Cardiac septum (tissue), 1 donor: ENCODE data around the gene DELE1. TPM values are rescaled to one million over a fixed set of nuclear protein-coding genes. Genes with fewer than 3 reads are reported as not detected.
"Not testable (repeated sequence)": the region's sequence is repeated elsewhere in the genome, so short reads cannot be mapped to it uniquely, and the experiment has no call there.

Experiments used
- DNase-seq: peaks from one replicate; pipeline ENCODE4 v3.0.0-alpha.2; 2020; ENCODE audit warnings: low spot score
- intact Hi-C: fragments of 100-400 bp; cut with DNase I; formaldehyde crosslinking; loops from one replicate; pipeline ENCODE4 v1.14.0; 2022
- total RNA-seq: library from RNA; stranded (reverse); fragmentation: NEBNext Ultra II Directional; extraction: Animal tissue kit (Norgen Biotek cat#: 25700); gene quantifications from one replicate; pipeline ENCODE4 v1.2.1, GENCODE V29; 2021
- donor health status: DM: no; HTN: no; CAD: no.

Gene DELE1
- total RNA-seq, 1 donor from 2014 or later, result 115 TPM

DNA sequence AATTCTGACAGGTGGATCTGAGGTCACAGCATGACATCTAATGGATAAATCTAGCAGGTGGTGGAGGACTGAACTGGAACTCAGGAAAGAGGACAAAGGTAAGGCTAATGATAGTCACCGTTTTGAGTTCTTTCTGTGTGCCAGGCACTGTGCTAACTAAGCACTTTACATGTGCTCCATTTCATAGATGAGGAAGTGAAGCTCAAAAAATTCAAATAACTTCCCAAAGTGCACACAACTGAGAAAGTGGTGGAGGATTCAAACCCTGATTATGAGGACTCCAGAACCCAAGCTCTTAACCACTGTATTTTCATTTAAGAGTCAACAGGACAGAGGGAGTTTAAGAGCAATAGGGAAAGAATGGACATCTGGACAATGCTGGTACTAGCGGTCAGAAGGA, 7.1 kb upstream of the DELE1 start:
- intact Hi-C loops, result no loop called here
- no peak for DNase-seq

DNA sequence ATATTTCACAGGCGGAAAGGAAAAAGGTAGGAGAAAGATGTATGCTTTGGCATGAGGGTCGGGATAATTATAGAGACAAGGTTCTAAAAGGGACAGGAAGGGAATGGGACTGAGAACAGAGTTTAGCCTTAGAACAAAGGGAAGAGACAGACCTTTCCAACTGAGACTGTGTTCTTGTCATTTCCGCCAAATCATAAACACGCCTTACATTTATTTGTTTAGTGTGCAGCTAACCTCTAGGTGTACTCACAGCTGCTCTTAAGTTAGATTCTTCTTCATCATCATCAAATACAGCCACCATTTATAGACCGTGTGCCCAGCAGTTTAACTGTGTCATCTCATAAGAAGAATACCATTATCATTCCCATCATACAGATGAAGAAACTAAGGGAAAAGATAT, 5.9 kb upstream of the DELE1 start:
- DNase-seq, result no peak
- intact Hi-C loops, result no loop called here

DNA sequence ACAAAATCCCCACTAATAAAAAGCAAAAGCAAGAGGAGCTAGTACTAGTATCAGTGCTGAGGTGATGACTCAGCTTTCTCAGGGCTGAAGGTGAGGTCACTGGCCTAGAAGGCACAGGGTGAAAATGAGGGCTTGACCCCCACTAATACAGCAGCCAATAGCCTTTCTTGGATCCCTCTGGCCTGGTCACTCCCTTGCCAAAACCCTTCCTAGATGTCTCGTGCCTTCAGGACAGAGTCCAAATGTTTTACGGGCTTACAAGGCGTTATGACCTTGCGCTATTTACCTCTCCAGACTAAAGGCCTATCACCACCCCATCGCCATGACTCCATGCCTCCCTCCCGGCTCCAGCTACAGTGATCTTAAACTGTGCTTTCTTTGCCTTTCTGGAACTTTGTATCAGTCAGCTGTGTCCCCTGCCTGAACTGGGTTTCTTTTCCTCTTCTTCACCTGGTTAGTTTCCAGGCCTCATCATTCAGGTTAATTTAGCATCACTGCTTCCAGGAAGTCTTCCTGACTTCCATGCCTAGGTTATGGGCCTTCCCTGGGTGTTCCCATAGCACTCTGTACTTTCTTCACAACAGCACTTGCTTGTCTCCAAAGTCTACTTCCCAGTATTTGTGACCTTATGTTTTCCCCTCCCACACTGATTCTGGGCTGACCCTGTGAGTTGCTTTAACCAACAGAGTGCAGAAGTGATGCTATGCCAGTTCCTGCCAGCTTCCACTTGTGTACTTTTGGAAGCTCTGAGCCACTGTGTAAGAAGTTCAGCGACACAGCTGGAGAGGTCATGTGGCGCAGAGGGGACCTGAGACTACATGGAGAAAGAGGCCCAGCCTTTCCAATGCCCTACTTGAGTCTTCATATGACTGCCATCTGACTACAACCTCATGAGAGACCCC, 4.2 kb upstream of the DELE1 start:
- DNase-seq, result no peak
- intact Hi-C loops, result loop anchor here (5.0 kb wide), 1 partner anchor 37 kb away; no protein-coding TSS in a partner anchor

DNA sequence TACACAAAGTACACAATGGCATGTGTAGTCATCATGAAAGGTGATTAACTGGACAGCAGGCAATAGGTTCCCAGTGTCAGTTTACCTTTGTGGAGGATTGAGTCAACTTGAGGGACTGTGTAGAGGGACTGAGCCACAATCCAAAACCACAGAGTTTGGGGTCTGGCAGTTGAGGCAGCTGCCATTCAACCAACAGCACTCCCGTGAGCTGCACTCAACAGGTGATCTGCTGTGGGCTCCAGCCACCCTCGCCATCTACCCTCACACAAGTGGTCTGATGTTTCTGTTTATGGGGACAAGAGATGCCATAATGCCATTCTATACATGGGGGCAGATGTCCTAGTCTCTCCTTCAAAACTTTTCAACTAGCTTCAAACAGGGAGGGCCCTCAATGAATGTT, 2.9 kb upstream of the DELE1 start:
- intact Hi-C loops, result loop anchor here (5.0 kb wide), 1 partner anchor 38 kb away; no protein-coding TSS in a partner anchor

DNA sequence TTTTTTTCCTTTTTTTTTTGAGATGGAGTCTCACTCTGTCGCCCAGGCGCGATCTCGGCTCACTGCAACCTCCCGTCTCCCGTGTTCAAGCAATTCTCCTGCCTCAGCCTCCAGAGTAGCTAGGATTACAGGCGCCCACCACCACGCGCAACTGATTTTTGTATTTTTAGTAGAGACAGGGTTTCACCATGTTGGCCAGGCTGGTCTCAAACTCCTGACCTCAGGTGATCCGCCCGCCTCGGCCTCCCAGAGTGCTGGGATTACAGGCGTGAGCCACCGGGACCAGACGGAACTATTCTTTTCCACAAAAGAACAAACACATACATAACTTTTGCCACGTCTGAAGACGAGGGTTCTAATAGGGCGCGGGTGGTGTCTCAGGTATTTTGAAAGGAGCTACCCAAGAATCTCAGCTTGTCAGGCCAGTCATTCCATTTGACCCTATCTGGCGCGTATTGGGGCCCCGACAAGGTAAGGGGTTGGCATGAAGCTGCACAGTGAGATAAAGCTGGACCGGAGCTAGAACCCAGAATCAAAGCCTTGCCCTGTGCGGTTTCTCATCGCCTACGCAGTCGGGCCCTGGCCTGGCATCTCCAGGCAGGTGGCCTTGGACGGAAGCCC, 734 bp upstream of the DELE1 start:
- intact Hi-C loops, result loop anchor here (5.0 kb wide), 1 partner anchor 41 kb away; no protein-coding TSS in a partner anchor
- not testable (repeated sequence) for DNase-seq

More for the DNA sequence above, 2.9 kb upstream of the DELE1 start:
- DNase-seq, result no peak

DNA sequence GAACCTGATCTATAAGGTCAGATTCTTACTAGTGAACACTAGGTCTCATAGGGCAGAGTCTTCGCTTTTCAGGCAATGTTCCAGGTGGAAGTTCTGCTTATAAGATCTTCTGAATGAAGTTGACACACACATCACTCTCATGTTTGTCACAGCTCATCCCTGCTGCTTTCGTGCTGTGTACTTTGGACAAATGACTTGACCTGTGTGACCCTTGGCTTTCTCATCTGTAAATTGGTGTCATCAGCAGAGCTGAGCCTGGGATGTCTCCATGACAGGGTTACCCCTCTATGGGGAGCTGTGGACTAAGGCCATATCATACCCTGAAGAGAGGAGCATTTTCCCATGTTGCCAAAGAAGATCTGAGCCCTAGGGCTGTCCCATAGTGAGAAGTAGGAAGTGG, 2.8 kb downstream of the DELE1 start:
- intact Hi-C loops, result no loop called here
- no peak for DNase-seq

DNA sequence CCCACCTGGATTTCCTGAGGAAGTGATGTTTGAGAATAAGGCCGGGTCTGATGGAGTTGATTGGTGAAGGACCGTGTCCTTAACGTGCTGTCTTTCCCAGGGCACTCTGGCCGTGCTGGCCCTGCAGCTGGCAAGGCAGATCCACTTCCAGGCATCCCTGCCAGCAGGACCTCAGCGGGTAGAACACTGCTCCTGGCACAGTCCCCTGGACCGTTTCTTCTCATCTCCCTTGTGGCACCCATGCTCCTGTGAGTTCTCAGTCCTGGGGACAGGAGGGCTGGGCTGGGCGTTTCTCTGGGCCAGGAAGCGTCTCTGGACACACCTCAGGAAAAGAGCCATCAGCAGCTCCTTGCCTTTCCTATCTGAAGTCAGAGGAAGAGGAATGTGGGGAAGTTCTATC, 4.4 kb downstream of the DELE1 start:
- intact Hi-C loops, result loop anchor here (2.0 kb wide), 1 partner anchor 33 kb away; no protein-coding TSS in a partner anchor
- no peak for DNase-seq

DNA sequence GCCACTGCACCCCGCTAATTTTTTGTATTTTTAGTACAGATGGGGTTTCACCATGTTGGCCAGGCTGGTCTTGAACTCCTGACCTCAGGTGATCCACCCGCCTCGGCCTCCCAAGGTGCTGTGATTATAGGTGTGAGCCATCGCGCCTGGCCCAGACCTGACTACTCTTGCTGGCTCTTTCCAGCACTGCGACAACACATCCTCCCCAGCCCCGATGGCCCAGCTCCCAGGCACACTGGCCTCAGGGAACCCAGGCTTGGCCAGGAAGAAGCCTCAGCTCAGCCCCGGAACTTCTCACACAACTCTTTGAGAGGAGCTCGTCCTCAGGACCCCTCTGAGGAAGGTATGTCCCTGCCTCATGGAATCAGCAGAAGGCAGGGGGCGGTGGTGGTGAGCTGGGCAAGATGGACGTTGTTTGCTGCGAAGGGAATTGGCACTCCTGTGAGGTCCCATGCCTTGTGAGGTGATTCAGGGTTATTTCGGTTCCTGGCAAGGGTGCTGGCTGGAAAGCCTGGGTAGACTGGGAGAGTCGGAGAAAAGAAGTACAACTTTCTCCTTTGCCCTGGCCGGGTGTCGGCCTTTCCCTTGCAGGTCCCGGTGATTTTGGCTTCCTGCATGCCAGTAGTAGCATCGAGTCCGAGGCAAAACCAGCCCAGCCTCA, 5.9 kb downstream of the DELE1 start:
- DNase-seq, result no peak
- intact Hi-C loops, result loop anchor here (2.0 kb wide), 1 partner anchor 31 kb away; no protein-coding TSS in a partner anchor

DNA sequence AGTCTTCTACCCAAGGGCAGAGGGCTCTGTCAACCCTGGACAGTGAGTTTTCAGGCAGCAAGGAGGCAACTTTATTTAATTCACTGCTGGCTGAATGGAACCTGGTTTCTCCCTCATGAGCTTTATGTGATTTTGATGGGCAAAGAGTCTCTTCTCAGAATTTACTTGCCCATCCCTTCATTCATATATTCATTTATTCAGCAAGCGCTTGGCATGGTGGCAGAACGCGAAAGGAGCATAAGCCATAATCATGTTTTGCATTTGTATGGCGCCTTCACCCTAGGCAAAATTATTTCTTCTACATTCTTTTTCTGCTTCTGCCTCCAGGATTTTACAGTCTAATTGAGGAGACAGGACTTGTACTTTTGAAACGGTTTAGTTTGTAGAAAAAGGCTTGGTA, 8.0 kb downstream of the DELE1 start:
- intact Hi-C loops, result no loop called here
- DNase-seq, result no peak

DNA sequence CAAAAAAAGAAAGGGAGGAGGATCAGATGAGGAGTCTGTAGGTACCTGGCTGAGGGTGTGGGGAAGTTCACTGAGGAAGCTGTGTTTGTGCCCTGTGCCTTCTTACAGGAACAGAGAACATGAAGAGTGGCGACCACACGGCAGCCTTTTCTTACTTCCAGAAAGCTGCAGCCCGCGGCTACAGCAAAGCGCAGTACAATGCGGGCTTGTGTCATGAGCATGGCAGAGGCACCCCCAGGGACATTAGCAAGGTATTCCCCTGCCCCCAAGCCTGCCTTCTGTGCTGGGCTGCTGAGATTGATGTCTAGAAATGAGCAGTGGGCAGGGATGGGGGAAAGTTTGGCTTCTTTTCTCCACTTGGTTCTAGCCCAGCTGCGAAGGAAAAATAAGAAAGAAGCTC, 9.5 kb downstream of the DELE1 start:
- DNase-seq, result no peak
- intact Hi-C loops, result no loop called here

DNA sequence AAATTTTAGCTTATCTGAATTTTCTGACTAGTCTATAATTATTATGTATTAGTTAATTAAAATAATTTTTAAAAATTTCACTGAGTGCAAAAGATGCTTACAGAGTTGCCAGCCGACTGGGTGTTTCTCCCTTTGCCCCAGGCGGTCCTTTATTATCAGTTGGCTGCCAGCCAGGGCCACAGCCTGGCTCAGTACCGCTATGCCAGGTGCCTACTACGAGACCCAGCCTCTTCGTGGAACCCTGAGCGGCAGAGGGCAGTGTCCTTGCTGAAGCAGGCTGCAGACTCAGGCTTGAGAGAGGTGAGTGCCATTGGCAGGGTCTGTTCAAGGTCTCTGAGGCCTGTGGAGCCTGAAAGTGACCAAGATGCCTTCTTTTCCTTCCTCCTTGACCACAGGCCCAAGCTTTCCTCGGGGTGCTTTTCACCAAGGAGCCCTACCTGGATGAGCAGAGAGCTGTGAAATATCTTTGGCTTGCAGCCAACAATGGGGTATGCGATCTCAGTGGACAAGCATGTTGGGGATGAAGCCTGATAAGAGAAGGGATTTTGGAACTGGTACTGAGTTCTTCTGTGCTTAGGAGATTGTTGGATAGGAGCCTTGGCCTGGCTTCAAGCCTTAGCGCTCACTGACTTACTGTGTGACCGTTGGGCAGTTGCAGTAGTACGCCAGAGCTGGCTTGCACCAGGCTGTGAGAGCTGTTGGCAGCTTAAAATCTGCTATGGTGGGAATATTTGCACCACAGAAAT, 10.6 kb downstream of the DELE1 start:
- intact Hi-C loops, result no loop called here
- no peak for DNase-seq

DNA sequence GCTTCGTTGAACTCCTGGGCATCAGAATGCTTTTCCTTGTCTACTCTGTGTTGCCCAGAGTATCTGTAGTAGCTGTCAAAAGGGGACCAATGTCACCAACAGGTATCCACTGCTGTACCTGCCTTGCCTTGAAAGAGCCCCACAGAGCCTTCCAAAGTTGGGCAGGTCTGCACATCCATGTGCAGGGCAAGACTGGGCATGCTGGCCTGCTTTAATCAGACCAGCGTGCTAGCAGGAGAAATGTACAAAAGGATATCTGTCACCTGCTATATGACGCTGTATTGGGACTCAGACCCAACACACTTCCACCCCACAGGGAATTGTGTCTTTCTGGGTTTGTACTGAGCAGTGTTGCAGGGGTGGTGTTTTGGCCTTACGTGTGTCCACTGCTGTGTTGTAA, 11.9 kb downstream of the DELE1 start:
- DNase-seq, result no peak
- intact Hi-C loops, result no loop called here

DNA sequence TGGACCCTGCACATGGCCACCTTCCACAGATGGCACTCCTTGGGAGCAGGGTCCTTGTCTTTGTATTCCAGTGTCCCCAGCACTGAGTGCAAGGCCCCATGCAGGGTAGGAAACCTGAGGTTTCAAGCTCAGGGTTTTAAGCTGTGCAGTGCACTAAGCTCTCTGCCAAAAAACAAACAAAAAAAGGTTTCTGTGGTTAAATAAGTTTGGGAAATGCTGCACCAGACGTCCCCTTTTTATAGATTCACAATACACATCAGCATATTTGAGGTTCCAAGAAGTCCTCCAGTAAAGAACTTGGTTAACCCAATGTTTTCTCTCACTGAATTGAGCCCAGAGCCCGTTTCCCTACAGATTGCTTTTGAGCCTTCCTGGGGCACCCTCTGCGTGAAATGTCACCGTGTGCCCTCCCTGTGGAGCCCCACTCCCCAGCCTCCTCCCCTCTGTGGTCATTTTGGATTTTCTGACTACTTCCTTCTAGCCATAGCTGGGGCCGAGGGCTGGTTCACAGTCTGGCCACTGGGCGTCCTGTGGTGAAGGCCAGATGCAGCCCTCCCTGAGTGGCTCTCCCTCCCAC, 17.1 kb downstream of the DELE1 start:
- intact Hi-C loops, result no loop called here
- no peak for DNase-seq

DNA sequence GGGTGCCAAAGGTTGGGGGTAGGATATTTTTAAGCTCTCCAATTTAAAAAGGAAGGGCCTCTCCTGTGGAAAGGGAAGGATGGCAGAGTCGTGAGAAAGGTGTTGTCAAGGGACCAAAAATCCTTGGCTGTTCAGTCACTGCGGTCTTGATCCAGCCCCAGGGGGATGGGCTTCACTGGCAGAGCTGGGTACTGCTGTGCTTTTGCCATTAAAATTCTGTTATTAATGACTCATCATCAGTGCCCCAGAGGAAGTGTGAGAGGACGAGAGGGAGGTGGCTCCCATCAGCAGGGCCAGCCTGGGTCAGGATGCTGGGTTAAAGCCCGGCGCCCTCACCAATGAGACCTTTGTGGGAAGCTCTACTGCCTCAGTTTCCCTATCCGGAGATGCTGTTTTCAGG, 17.6 kb downstream of the DELE1 start:
- intact Hi-C loops, result no loop called here
- DNase-seq, result no peak

DNA sequence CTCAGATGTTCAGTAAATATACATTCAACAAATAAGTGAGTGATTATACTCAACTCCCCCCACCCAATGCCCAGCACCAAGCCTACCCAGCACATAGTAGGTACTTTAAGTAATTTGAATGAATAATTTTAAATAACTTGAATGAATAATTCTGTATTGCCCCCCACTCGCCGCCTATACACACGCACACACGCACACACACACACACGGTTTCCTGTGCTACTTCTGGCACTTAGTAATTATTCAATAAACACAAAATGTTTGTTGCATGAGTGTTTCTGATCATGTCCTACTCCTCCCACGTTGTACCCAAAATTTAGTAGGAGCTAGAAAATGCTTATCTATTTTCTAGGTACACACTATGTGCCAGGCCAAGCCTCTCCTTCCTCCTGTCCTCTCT, 18.1 kb downstream of the DELE1 start:
- no peak for DNase-seq
- intact Hi-C loops, result no loop called here

DNA sequence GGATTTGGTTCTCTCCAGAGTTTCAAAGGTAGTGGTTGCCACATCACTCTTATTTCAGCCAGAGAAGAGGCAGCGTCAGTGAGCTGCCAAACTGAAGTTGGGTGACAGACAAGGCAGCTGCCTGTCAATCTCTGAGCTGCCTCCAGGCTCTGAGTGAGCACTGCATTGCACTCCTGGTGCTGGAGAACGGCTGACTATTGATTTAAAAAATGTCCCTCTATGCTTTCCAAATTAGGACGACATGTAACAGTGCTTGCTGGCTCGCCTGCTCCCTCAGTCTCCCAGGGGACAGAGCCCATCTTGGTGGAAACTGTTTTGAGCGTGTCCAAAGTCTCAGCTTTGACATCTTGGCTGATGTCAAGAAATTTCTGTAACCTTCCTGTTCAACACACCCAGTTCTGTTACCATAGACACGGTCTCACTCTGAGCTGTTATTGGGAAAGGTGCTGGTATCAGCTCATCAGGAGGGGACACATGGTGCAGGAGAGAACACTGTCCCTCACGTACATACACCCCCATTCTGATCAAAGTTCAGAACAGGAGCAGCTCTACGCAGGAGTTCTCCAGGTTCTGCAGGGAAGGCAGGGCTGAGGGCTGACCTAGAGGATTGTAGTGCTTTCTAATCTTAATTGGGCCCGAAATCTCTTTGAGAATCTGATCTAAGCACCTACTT, 18.6 kb downstream of the DELE1 start:
- intact Hi-C loops, result no loop called here
- DNase-seq, result no peak

DNA sequence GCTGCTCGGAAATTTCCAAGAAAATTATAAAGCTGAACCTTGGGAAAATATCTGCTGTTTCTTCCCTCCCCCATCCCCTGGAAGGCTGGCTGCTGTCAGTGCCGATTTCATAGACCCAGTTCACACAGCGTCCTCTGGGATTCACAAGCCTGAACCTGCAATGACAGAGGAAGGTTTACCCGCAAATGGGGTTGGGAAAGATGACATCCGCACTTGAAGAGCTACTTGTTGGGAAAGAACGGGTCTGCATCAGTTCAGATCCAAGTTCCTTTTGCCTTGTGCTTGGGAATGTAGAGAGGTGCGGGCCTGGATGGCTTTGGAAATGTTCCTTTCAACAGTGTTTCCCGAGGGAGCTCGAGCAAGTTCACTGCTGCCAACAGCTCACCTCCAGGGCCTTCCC, 20.4 kb downstream of the DELE1 start:
- intact Hi-C loops, result no loop called here
- DNase-seq, result no peak

DNA sequence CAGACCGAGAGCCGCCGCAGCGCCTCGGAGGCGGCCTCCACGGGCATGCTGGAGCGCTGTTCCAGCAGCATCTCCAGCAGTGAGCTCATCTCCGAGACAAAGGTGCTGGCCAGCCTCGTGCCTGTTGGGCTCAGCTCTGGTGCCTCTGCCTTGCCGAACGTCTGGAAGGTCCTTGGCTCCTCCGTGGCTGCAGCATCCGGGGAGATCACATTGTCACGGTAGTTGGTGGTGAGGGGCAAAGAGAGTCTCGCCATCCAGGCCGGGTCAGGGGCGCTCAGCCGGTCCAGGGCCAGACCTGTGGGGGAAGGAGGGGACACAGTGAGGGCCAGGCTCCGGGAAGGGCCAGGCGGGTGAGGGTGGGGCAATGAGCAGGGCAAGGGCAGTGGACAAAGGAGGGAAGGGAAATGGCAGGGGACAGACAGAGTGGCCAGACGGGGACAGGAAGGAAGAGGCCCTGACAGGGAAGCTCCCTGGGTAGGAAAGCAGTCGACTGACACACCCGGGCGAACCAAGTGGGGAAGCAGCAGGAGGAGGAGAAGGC, 21.9 kb downstream of the DELE1 start:
- DNase-seq, result no peak
- intact Hi-C loops, result no loop called here

DNA sequence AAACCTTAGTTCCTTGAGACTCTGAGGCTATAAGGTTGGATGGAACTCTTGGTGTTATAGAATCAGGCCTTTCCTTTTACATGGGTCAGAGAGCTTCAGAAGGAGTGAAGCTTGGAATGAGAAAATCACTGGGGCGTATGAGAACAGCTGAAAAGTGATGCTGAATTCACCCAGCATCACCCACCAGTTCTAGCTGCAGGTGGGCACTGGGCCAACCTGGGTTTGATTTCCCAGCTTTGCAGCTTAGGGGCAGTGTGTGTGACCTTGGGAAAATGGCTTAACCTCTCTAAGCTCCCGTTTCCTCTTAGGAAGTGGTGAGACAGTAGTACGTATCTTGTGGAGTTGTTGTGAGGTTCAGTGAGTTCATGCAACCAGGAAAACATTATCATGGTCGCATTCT, 23.6 kb downstream of the DELE1 start:
- no peak for DNase-seq
- intact Hi-C loops, result no loop called here
